Glutamatergic neuron (in vitro differentiated cells): ENCODE data around the gene TSPO. TPM values are rescaled to one million over a fixed set of nuclear protein-coding genes. Genes with fewer than 3 reads are reported as not detected.

Experiments
- DNase-seq: peaks from one replicate; pipeline ENCODE4 v3.0.0; 2022
- H3K27ac Mint-ChIP-seq: one replicate; pipeline ENCODE4 v1.8.0; 2020; ENCODE audit warnings: mild to moderate bottlenecking, mixed read lengths, inconsistent platforms; ENCODE audit not compliant: unreplicated experiment
- H3K27me3 Mint-ChIP-seq: one replicate; pipeline ENCODE4 v1.8.0; 2020; ENCODE audit warnings: mild to moderate bottlenecking, moderate library complexity, mixed read lengths, inconsistent platforms; ENCODE audit not compliant: unreplicated experiment
- H3K36me3 Mint-ChIP-seq: one replicate; pipeline ENCODE4 v1.8.0; 2020; ENCODE audit warnings: mild to moderate bottlenecking, mixed read lengths, inconsistent platforms; ENCODE audit not compliant: unreplicated experiment
- H3K4me1 Mint-ChIP-seq: one replicate; pipeline ENCODE4 v1.8.0; 2020; ENCODE audit warnings: mild to moderate bottlenecking, low read depth, mixed read lengths, inconsistent platforms; ENCODE audit not compliant: unreplicated experiment
- H3K4me3 Mint-ChIP-seq: one replicate; pipeline ENCODE4 v1.8.0; 2020; ENCODE audit warnings: mild to moderate bottlenecking, mixed read lengths, inconsistent platforms; ENCODE audit not compliant: unreplicated experiment
- H3K9me3 Mint-ChIP-seq: one replicate; pipeline ENCODE4 v1.8.0; 2020; ENCODE audit warnings: mild to moderate bottlenecking, moderate library complexity, mixed read lengths, inconsistent platforms; ENCODE audit not compliant: unreplicated experiment
- total RNA-seq: library from RNA; stranded (reverse); fragmentation: NEBNext Ultra II Directional; extraction: Animal tissue kit (Norgen Biotek cat#: 25700); gene quantifications from one replicate; pipeline ENCODE4 v1.2.1, GENCODE V29; 2021; ENCODE audit not compliant: unreplicated experiment
- TF ChIP-seq, protein P1 (sequence below): fragments of 200-600 bp; sonication (generic); IDR thresholded peaks from one replicate; pipeline ENCODE4 v1.5.0; 2021; ENCODE audit not compliant: partially characterized antibody, unreplicated experiment

Gene TSPO
- total RNA-seq, 1 donor from 2014 or later = 4.0 TPM

GRCh38 chr22:43163241-43163795, 12.0 kb downstream of the TSPO start:
- no peak overlapping the region for H3K27ac Mint-ChIP-seq
- H3K4me3 Mint-ChIP-seq = no peak overlapping the region
- H3K36me3 Mint-ChIP-seq = no peaks in the 10 kb centered on the region
- H3K4me1 Mint-ChIP-seq = peaks cover 4% of the 10 kb centered on the region
- no peak for DNase-seq
- peaks cover 10% of the 10 kb centered on the region for H3K27me3 Mint-ChIP-seq
- TF ChIP-seq, protein P1, sequence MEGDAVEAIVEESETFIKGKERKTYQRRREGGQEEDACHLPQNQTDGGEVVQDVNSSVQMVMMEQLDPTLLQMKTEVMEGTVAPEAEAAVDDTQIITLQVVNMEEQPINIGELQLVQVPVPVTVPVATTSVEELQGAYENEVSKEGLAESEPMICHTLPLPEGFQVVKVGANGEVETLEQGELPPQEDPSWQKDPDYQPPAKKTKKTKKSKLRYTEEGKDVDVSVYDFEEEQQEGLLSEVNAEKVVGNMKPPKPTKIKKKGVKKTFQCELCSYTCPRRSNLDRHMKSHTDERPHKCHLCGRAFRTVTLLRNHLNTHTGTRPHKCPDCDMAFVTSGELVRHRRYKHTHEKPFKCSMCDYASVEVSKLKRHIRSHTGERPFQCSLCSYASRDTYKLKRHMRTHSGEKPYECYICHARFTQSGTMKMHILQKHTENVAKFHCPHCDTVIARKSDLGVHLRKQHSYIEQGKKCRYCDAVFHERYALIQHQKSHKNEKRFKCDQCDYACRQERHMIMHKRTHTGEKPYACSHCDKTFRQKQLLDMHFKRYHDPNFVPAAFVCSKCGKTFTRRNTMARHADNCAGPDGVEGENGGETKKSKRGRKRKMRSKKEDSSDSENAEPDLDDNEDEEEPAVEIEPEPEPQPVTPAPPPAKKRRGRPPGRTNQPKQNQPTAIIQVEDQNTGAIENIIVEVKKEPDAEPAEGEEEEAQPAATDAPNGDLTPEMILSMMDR = no peak
- peaks cover 3% of the 10 kb centered on the region for H3K9me3 Mint-ChIP-seq

GRCh38 chr22:43164636-43165035, 13.3 kb downstream of the TSPO start:
- Mint-ChIP-seq H3K27ac (no peak overlapping the region), H3K27me3 (peaks cover 10% of the 10 kb centered on the region), H3K4me1 (peaks cover 4% of the 10 kb centered on the region), H3K4me3 (no peak overlapping the region), H3K9me3 (peaks cover 3% of the 10 kb centered on the region), H3K36me3 (no peaks in the 10 kb centered on the region)
- TF ChIP-seq, protein P1 = no peak
- no peak for DNase-seq

DNA sequence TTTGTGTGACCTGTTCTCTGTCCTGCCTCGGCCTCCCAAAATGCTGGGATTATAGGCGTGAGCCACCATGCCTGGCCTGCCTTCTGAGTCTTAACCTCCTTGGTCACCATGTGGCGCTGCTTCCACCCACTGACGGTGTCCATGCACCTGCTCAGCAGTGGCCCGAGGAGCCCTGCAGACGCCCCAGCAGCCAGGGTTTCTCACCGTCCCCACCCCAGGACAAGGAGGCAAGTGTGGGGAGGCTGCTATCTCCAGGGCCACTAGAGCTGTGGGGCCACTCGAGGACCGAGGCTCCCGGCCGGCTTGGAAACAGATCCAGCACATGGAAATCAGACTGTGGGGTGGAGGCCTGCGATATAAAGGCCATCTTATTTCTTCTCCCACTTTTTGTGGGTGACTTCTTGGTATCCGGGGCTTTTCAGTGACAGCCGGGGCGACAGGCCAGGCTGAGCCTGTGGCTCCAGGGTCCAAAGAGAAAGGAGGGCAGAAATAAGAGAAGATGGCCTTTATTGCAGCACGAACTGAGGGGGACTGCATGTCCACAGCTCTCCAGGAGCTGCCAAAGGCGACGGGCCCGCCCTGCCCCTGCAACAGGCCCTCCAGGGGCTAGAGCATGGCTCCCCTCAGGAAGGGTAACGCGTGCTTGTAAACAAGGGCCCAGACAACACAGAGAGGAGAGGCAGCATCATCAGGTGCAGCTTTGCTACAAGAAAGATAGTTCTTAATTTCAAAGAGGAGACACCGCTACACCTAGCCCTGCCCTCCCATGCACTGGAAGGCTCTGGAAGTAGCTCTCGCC, 15.0 kb downstream of the TSPO start:
- no peak for DNase-seq
- Mint-ChIP-seq H3K4me3 (no peak overlapping the region), H3K27ac (no peak overlapping the region), H3K9me3 (no peaks in the 10 kb centered on the region), H3K27me3 (peaks cover 8% of the 10 kb centered on the region), H3K36me3 (no peaks in the 10 kb centered on the region), H3K4me1 (peaks cover 4% of the 10 kb centered on the region)
- TF ChIP-seq, protein P1 = no peak

- Mint-ChIP-seq H3K27ac (no peak overlapping the region), H3K4me3 (no peak overlapping the region), H3K27me3 (peaks cover 8% of the 10 kb centered on the region), H3K36me3 (no peaks in the 10 kb centered on the region), H3K4me1 (peaks cover 4% of the 10 kb centered on the region), H3K9me3 (no peaks in the 10 kb centered on the region)
- TF ChIP-seq, protein P1 = no peak
- no peak for DNase-seq
Measured at GRCh38 chr22:43167001-43167589, 15.7 kb downstream of the TSPO start.
